Cardiac fibroblast (primary cell): ENCODE results near the gene MCOLN1.

ENCODE experiments used
- DNase-seq, 2 donors: peaks; one replicate each; pipeline versions ENCODE4 v3.0.0 to v3.0.0-alpha.2; 2010; ENCODE audit warnings: low read depth in 2 of 2
- H3K4me3 ChIP-seq, 2 donors: replicated peaks in 1 of 2; 1 replicate in 1 of 2; 2 replicates in 1 of 2; pipeline ENCODE4 v1.5.1; 2011; ENCODE audit warnings: low read depth in 2 of 2, low read length in 2 of 2, mild to moderate bottlenecking in 2 of 2, moderate library complexity in 1 of 2
- TF ChIP-seq, protein P1 (sequence below): IDR thresholded peaks from one replicate; pipeline ENCODE4 v1.5.1; 2011; ENCODE audit warnings: low read depth, mild to moderate bottlenecking, low read length, inconsistent platforms

The MCOLN1 gene

DNA sequence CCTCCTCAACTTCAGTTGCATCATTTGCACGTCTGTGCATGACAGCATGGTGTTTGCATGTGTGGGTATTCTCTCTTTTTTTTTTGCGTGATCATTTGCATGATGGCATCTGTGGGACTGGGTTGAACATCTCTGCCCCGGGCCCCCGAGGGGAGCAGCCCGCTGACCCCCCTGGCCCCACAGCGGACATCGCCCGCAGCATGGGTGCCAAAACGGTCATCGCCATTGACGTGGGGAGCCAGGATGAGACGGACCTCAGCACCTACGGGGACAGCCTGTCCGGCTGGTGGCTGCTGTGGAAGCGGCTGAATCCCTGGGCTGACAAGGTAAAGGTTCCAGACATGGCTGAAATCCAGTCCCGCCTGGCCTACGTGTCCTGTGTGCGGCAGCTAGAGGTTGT is 36.2 kb downstream of the MCOLN1 start:
- DNase-seq = no peak
- TF ChIP-seq, protein P1, sequence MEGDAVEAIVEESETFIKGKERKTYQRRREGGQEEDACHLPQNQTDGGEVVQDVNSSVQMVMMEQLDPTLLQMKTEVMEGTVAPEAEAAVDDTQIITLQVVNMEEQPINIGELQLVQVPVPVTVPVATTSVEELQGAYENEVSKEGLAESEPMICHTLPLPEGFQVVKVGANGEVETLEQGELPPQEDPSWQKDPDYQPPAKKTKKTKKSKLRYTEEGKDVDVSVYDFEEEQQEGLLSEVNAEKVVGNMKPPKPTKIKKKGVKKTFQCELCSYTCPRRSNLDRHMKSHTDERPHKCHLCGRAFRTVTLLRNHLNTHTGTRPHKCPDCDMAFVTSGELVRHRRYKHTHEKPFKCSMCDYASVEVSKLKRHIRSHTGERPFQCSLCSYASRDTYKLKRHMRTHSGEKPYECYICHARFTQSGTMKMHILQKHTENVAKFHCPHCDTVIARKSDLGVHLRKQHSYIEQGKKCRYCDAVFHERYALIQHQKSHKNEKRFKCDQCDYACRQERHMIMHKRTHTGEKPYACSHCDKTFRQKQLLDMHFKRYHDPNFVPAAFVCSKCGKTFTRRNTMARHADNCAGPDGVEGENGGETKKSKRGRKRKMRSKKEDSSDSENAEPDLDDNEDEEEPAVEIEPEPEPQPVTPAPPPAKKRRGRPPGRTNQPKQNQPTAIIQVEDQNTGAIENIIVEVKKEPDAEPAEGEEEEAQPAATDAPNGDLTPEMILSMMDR = no peak
- H3K4me3 ChIP-seq = no peak overlapping the region

DNA sequence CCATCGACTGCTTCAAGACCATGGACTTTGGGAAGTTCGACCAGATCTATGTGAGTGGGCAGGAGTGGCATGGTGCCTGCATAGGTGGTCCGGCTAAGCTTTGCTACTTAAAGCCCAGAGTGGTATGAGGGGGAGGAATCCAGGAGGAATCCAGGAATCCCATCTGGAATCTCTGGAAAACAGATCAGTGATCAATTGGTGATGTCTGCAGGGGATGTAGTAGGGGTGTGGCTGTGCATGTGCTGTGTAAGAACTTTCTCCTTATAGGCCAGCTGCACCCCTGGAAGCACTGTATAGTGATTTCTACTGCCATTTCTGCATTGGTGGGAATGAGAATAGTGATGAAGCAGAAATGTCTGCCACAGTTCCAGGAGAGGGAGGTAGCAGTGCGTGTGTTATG is 36.7 kb downstream of the MCOLN1 start:
- no peak overlapping the region for H3K4me3 ChIP-seq
- no peak for DNase-seq
- TF ChIP-seq, protein P1 = no peak

DNA sequence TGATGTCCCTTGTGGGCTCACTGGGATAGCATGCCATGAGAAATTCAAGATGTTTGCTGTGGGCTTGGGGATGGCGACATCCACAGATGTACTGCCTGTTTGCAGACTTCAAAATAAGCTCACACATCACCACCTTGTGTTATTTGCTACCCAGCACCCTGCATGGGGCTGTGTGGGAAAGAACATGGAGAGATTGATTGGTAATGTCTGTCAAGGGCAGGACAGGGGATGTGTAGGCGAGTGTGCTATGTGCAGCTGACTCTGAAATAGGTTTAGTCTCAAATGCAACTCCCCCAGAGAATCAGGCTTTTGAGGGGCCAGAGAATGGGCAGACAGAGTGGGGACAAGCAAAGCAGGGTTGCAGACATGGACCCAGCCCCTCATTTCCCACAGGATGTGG is 37.8 kb downstream of the MCOLN1 start:
- no peak overlapping the region for H3K4me3 ChIP-seq
- DNase-seq = no peak
- TF ChIP-seq, protein P1 = no peak

DNA sequence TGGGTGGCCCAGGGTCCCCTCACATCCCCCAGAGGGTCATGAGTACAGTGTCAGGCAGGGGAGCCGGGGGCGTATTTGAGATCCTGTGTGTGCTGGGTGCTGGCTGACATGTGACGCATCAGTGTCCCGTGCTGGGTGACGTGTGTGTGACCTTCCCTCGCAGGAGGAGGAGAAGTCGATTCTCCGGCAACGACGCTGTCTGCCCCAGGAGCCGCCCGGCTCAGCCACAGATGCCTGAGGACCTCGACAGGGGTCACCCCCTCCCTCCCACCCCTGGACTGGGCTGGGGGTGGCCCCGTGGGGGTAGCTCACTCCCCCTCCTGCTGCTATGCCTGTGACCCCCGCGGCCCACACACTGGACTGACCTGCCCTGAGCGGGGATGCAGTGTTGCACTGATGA is 38.9 kb downstream of the MCOLN1 start:
- DNase-seq = no peak
- TF ChIP-seq, protein P1 = no peak
- H3K4me3 ChIP-seq = no peak overlapping the region

DNA sequence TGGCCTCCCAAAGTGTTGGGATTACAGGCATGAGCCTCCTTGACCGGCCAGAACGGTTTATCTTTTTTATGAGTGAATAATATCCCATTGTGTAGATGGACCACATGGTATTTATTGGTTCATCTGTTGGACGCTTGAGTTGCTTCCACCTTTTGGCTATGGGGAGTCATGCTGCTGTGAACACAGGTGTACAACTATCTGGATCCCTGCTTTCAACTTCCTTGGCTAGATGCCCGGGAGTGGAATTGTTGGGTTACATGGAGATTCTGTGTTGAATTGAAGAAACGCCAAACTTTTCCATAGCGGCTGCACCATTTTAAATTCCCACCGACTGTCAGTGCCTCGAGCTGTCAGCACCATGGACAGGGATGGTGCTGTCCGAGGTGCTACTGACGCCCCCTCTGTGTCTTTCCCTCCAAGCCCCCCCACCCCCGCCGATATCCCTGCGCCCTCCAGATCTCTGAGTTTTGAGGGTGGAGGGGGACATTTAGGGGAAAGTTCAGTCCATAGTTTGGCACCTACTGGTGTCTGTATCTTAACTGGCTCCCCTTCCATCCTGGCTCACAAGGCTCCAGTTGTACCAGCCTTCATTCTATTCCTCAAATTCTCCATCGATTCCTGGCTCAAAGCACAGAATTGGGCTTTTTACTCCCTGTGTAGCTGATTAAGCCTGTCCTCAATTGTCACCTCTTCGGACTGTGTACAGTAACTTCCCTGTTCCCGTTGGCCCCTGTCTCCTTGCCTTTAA is 40.4 kb downstream of the MCOLN1 start:
- DNase-seq = no peak
- TF ChIP-seq, protein P1 = no peak

DNA sequence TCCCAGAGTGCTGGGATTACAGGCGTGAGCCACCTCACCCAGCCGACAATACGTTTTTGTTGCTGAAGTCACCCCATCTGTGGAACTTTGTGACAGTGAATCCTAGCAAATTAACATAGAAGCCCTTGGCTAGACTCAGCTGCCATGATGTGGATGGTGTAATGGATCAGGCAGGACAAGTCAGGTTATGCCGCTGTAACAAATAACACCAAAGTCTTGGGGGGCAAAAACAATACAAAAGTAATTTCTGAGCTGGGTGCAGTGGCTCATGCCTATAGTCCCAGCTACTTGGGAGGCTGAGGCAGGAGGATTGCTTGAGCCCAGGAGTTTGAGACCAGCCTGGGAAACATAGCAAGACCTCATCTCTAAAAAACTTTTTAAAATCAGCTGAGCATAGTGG is 42.4 kb downstream of the MCOLN1 start:
- DNase-seq = no peak
- H3K4me3 ChIP-seq = no peak overlapping the region
- TF ChIP-seq, protein P1 = no peak

More for the DNA sequence above, 40.4 kb downstream of the MCOLN1 start:
- H3K4me3 ChIP-seq = no peak overlapping the region

DNA sequence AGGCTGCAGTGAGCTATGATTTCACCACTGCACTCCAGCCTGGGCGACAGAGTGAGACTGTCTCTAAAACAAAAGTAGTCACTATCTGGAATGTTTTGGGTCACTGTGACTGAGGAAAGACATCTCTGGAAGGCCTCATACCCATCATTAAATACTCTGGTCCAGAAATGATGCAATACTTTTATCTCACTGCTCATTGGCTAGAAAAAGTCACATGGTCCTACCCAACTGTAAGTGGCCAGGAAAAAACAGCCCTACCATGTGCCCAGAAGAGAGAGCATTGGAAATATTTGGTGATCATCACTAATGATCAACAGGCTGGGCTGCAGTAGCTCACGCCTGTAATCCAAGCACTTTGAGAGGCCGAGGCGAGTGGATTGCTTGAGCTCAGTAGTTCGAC is 42.9 kb downstream of the MCOLN1 start:
- no peak for DNase-seq
- H3K4me3 ChIP-seq = no peak overlapping the region
- TF ChIP-seq, protein P1 = no peak
